ENCODE results near the gene RPS19BP1.
A peak's percentile ranks its signal among the peaks of the same experiment; 100 is the strongest.

- no peak for TF ChIP-seq EP300 (IDR thresholded peaks at IDR 0.05; ENCODE audit: borderline replicate concordance in 1 of 2, low read depth in 1 of 2, low read length in 1 of 2)
- peak; percentile 59 for TF ChIP-seq CTCF (IDR thresholded peaks at IDR 0.05)
- TF ChIP-seq POLR2AphosphoS5 (IDR thresholded peaks at IDR 0.05; ENCODE audit: low read depth, low read length), result no peak
- no peak for TF ChIP-seq IRF3 (IDR thresholded peaks at IDR 0.05; ENCODE audit: low read depth, low read length)
- no peak for TF ChIP-seq TAF1 (IDR thresholded peaks at IDR 0.05; ENCODE audit: borderline replicate concordance, low read depth, low read length)
- no peak for TF ChIP-seq GABPA (IDR thresholded peaks at IDR 0.05; ENCODE audit: low read depth)
- no peak for TF ChIP-seq FOXM1 (IDR thresholded peaks at IDR 0.05; ENCODE audit: low read depth)
- TF ChIP-seq USF2 (IDR thresholded peaks at IDR 0.05; ENCODE audit: borderline replicate concordance, low read depth, low read length), result no peak
- TF ChIP-seq MAX (IDR thresholded peaks at IDR 0.05; ENCODE audit: low read depth), result no peak
- no peak for TF ChIP-seq TEAD4 (IDR thresholded peaks at IDR 0.05; ENCODE audit: borderline replicate concordance, insufficient read depth)
- peak; percentile 48 for TF ChIP-seq RAD21 (IDR thresholded peaks at IDR 0.05; ENCODE audit: low read length)
- no peak for TF ChIP-seq TCF12 (IDR thresholded peaks at IDR 0.05)
- no peak for TF ChIP-seq SIN3A (IDR thresholded peaks at IDR 0.05; ENCODE audit: borderline replicate concordance, low read depth, low read length)
- no peak for TF ChIP-seq YY1 (IDR thresholded peaks at IDR 0.05; ENCODE audit: low read depth)
Observed at GRCh38 chr22:39496131-39496838, 36.3 kb downstream of the RPS19BP1 start.

Measured in SK-N-SH (cell line).